Neural cell (in vitro differentiated cells): ENCODE measurements around the gene KLHL4. TPM values are rescaled to one million over a fixed set of nuclear protein-coding genes. Genes with fewer than 3 reads are reported as not detected.
"Not testable (repeated sequence)": the region's sequence is repeated elsewhere in the genome, so short reads cannot be mapped to it uniquely, and the experiment has no call there.

Experiments used
- H2AFZ ChIP-seq: fragments of 200-600, 300-800 bp; sonication (generic), shearing (Covaris generic); 2 replicates; pipeline ENCODE4 v1.6.0; 2014; ENCODE audit warnings: low read depth, mild to moderate bottlenecking, antibody characterized with exemption, low read length, moderate library complexity
- H3F3A ChIP-seq: fragments of 200-600 bp; shearing (Covaris generic); 2 replicates; pipeline ENCODE4 v1.6.1; 2016; ENCODE audit warnings: mild to moderate bottlenecking, moderate library complexity, mixed read lengths, antibody characterized with exemption, low read length; ENCODE audit not compliant: insufficient read depth, poor library complexity, severe bottlenecking
- H3K27ac ChIP-seq: fragments of 200-600, 300-800 bp; sonication (generic), shearing (Covaris generic); 2 replicates; pipeline ENCODE4 v1.5.1; 2014; ENCODE audit warnings: mild to moderate bottlenecking, low read length, moderate library complexity
- H3K27me3 ChIP-seq: fragments of 300-800, 200-600 bp; sonication (generic), shearing (Covaris generic); 2 replicates; pipeline ENCODE4 v1.6.0; 2014; ENCODE audit warnings: mild to moderate bottlenecking, low read depth, low read length, moderate library complexity; ENCODE audit not compliant: insufficient read depth
- H3K36me3 ChIP-seq: fragments of 300-800, 200-600 bp; sonication (generic), shearing (Covaris generic); 2 replicates; pipeline ENCODE4 v1.5.1; 2014; ENCODE audit warnings: mild to moderate bottlenecking, antibody characterized with exemption, low read length, moderate library complexity; ENCODE audit not compliant: insufficient read depth
- H3K4me2 ChIP-seq: fragments of 300-800, 200-600 bp; sonication (generic), shearing (Covaris generic); 2 replicates; pipeline ENCODE4 v1.6.0; 2014; ENCODE audit warnings: mild to moderate bottlenecking, low read length
- H3K4me3 ChIP-seq: fragments of 300-800, 200-600 bp; sonication (generic), shearing (Covaris generic); 2 replicates; pipeline ENCODE4 v1.5.1; 2014; ENCODE audit warnings: mild to moderate bottlenecking, low read length, moderate library complexity
- H3K79me2 ChIP-seq: fragments of 200-600 bp; shearing (Covaris generic); replicated peaks from 2 replicates; pipeline ENCODE4 v1.6.0; 2014; ENCODE audit warnings: mild to moderate bottlenecking, low read length, moderate library complexity; ENCODE audit not compliant: insufficient read depth
- H3K9ac ChIP-seq: fragments of 300-800, 200-600 bp; sonication (generic), shearing (Covaris generic); 2 replicates; pipeline ENCODE4 v1.6.1; 2016; ENCODE audit warnings: mild to moderate bottlenecking, low read length, mixed read lengths
- H3K9me2 ChIP-seq: fragments of 200-600 bp; shearing (Covaris generic); 2 replicates; pipeline ENCODE4 v1.6.1; 2016; ENCODE audit warnings: mild to moderate bottlenecking, low read length, mixed read lengths; ENCODE audit not compliant: insufficient read depth
- H3K9me3 ChIP-seq: fragments of 200-600, 300-800 bp; sonication (generic), shearing (Covaris generic); 2 replicates; pipeline ENCODE4 v1.6.1; 2016; ENCODE audit warnings: mild to moderate bottlenecking, mixed run types, low read length, moderate library complexity, mixed read lengths
- H4K20me1 ChIP-seq: fragments of 200-600 bp; shearing (Covaris generic); 2 replicates; pipeline ENCODE4 v1.6.1; 2016; ENCODE audit warnings: mild to moderate bottlenecking, mixed run types; ENCODE audit not compliant: insufficient read depth
- EP300 ChIP-seq: fragments of 450-650 bp; conservative IDR thresholded peaks from 2 replicates; pipeline ENCODE4 v1.6.1; 2014; ENCODE audit warnings: antibody characterized with exemption, mild to moderate bottlenecking, moderate library complexity; ENCODE audit not compliant: poor library complexity, severe bottlenecking
- EZH2 ChIP-seq: fragments of 200-600, 300-800 bp; shearing (Covaris generic), sonication (generic); IDR thresholded peaks from 2 replicates; pipeline ENCODE4 v1.6.1; 2014; ENCODE audit warnings: antibody characterized with exemption, low read length, borderline replicate concordance, mild to moderate bottlenecking; ENCODE audit not compliant: insufficient read depth, poor library complexity, severe bottlenecking
- MXI1 ChIP-seq: fragments of 450-650 bp; conservative IDR thresholded peaks from 2 replicates; pipeline ENCODE4 v1.6.1; 2014; ENCODE audit warnings: antibody characterized with exemption, mild to moderate bottlenecking; ENCODE audit not compliant: poor library complexity, severe bottlenecking
- POLR2AphosphoS5 ChIP-seq: IDR thresholded peaks from 2 replicates; pipeline ENCODE4 v1.6.1; 2012
- RAD21 ChIP-seq: fragments of 450-650 bp; conservative IDR thresholded peaks from 2 replicates; pipeline ENCODE4 v1.6.1; 2014; ENCODE audit warnings: antibody characterized with exemption, mild to moderate bottlenecking, moderate library complexity
- SMC3 ChIP-seq: fragments of 450-650 bp; conservative IDR thresholded peaks from 2 replicates; pipeline ENCODE4 v1.6.1; 2014; ENCODE audit warnings: antibody characterized with exemption, mild to moderate bottlenecking, moderate library complexity; ENCODE audit not compliant: poor library complexity
- TAF1 ChIP-seq: IDR thresholded peaks from 2 replicates; pipeline ENCODE4 v1.6.1; 2012; ENCODE audit warnings: low read depth
- polyA plus RNA-seq: library from polyadenylated mRNA; depleted of rRNA; stranded (reverse); fragments of >200 nt; gene quantifications from 2 replicates; pipeline ENCODE4 v1.2.3, GENCODE V29; 2014
- TF ChIP-seq, protein P1 (sequence below): IDR thresholded peaks from 2 replicates; pipeline ENCODE4 v1.6.1; 2012; ENCODE audit warnings: borderline replicate concordance
- TF ChIP-seq, protein P2 (sequence below): fragments of 450-650 bp; IDR thresholded peaks from 2 replicates; pipeline ENCODE4 v1.5.1; 2014; ENCODE audit warnings: antibody characterized with exemption, mild to moderate bottlenecking, moderate library complexity; ENCODE audit not compliant: poor library complexity, severe bottlenecking

The KLHL4 gene
- polyA plus RNA-seq, 1 donor from 2014 or later = 2.8 TPM

DNA sequence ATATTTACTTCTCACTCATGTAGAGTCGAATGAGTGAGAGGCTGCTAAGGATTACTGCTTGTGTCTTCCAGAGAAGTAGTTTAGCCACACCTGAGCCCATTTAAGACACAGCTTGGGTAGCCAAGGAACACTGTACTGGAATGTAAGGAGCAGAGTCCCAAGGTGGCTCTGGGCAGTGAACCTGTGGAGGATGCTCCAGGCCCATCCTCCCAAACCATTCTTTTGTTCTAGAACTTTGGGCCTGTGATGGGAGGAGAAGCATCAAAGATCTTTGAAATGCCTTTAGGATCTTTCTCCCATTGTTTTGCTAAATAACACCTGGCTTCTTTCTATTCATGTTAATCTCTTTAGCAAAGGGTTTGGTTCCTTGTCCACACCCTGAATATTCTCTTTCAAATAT lies 162.2 kb downstream of the KLHL4 start:
- H3K4me3 ChIP-seq = no peak overlapping the region
- no peak overlapping the region for H3K27ac ChIP-seq
- H3F3A ChIP-seq = no peaks in the 10 kb centered on the region
- H2AFZ ChIP-seq = no peak overlapping the region
- no peaks in the 10 kb centered on the region for H3K36me3 ChIP-seq
- no peaks in the 10 kb centered on the region for H3K9me3 ChIP-seq
- H3K27me3 ChIP-seq = no peaks in the 10 kb centered on the region
- H3K9ac ChIP-seq = no peak overlapping the region
- TF ChIP-seq MXI1 (no peak), SMC3 (no peak), RAD21 (no peak), TAF1 (no peak), EP300 (no peak), POLR2AphosphoS5 (no peak), EZH2 (no peak)
- TF ChIP-seq, protein P1, sequence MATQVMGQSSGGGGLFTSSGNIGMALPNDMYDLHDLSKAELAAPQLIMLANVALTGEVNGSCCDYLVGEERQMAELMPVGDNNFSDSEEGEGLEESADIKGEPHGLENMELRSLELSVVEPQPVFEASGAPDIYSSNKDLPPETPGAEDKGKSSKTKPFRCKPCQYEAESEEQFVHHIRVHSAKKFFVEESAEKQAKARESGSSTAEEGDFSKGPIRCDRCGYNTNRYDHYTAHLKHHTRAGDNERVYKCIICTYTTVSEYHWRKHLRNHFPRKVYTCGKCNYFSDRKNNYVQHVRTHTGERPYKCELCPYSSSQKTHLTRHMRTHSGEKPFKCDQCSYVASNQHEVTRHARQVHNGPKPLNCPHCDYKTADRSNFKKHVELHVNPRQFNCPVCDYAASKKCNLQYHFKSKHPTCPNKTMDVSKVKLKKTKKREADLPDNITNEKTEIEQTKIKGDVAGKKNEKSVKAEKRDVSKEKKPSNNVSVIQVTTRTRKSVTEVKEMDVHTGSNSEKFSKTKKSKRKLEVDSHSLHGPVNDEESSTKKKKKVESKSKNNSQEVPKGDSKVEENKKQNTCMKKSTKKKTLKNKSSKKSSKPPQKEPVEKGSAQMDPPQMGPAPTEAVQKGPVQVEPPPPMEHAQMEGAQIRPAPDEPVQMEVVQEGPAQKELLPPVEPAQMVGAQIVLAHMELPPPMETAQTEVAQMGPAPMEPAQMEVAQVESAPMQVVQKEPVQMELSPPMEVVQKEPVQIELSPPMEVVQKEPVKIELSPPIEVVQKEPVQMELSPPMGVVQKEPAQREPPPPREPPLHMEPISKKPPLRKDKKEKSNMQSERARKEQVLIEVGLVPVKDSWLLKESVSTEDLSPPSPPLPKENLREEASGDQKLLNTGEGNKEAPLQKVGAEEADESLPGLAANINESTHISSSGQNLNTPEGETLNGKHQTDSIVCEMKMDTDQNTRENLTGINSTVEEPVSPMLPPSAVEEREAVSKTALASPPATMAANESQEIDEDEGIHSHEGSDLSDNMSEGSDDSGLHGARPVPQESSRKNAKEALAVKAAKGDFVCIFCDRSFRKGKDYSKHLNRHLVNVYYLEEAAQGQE = no peak
- TF ChIP-seq, protein P2, sequence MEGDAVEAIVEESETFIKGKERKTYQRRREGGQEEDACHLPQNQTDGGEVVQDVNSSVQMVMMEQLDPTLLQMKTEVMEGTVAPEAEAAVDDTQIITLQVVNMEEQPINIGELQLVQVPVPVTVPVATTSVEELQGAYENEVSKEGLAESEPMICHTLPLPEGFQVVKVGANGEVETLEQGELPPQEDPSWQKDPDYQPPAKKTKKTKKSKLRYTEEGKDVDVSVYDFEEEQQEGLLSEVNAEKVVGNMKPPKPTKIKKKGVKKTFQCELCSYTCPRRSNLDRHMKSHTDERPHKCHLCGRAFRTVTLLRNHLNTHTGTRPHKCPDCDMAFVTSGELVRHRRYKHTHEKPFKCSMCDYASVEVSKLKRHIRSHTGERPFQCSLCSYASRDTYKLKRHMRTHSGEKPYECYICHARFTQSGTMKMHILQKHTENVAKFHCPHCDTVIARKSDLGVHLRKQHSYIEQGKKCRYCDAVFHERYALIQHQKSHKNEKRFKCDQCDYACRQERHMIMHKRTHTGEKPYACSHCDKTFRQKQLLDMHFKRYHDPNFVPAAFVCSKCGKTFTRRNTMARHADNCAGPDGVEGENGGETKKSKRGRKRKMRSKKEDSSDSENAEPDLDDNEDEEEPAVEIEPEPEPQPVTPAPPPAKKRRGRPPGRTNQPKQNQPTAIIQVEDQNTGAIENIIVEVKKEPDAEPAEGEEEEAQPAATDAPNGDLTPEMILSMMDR = no peak
- H3K79me2 ChIP-seq = no peaks in the 10 kb centered on the region
- H3K9me2 ChIP-seq = no peaks in the 10 kb centered on the region
- H3K4me2 ChIP-seq = no peak overlapping the region
- no peaks in the 10 kb centered on the region for H4K20me1 ChIP-seq

DNA sequence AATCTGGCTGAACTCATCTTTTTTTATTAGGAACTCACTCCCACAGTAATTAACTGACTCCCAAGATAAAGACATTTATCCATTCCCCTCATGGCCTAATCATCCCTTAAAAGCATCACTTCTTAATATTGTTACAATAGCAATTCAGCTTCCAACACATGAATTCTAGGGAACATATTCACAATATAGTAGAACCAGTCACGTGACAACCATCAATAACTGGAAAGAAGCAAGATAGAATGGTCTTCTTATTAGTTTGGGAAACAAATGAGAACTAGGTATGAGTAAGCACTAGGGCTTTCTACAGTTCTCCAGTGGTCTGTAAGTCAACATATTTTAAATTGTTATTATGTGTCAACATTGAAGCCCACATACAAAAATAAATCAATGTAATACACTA lies 170.1 kb downstream of the KLHL4 start:
- TF ChIP-seq EP300 (no peak), SMC3 (no peak), POLR2AphosphoS5 (no peak), TAF1 (no peak), MXI1 (no peak), EZH2 (no peak), RAD21 (no peak)
- TF ChIP-seq, protein P1 = no peak
- TF ChIP-seq, protein P2 = no peak
- no peaks in the 10 kb centered on the region for H3K9me3 ChIP-seq

DNA sequence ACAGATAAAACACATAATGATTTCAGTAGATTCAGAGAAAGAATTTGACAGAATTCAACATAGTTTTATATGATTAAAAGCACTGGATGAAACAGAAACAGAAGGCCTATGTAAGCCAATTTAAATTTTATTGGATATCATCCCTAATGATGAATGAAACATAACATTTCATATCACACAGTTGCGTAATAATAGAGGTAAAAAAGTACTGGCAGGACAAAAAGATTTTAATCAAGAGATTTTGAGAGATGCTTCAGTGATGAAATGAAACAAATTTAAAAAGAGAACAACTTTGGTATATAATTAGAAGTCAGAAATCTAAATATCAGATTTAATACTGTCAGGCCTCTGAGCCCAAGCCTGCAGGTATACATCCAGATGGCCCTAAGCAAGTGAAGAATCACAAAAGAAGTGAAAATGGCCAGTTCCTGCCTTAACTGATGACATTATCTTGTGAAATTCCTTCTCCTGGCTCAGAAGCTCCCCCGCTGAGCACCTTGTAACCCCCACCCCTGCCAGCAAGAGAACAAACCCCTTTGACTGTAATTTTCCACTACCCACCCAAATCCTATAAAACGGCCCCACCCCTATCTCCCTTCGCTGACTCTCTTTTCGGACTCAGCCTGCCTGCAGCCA lies 170.6 kb downstream of the KLHL4 start:
- H3K9ac ChIP-seq, H3K9me2 ChIP-seq, H3K79me2 ChIP-seq, H3K4me2 ChIP-seq, H3K36me3 ChIP-seq, H3F3A ChIP-seq, H3K27me3 ChIP-seq, H3K27ac ChIP-seq, H3K4me3 ChIP-seq, H3K9me3 ChIP-seq, H4K20me1 ChIP-seq, H2AFZ ChIP-seq: not testable (repeated sequence)

More for the DNA sequence above, 170.1 kb downstream of the KLHL4 start:
- Histone ChIP-seq H3K27me3 (no peaks in the 10 kb centered on the region), H3K36me3 (no peaks in the 10 kb centered on the region), H3K4me3 (no peak overlapping the region), H3K4me2 (no peak overlapping the region), H3K27ac (no peak overlapping the region), H4K20me1 (no peaks in the 10 kb centered on the region), H2AFZ (no peak overlapping the region), H3F3A (no peaks in the 10 kb centered on the region), H3K9me2 (no peaks in the 10 kb centered on the region), H3K79me2 (no peaks in the 10 kb centered on the region), H3K9ac (no peak overlapping the region)
